K562 (cell line): ENCODE measurements around the gene ARPC4. TPM values are rescaled to one million over a fixed set of nuclear protein-coding genes. Genes with fewer than 3 reads are reported as not detected.

Experiments used
- CREB1 ChIP-seq, 2 experiments: sonication (generic) in 1 of 2; formaldehyde crosslinking in 1 of 2; IDR thresholded peaks; 2 replicates each; pipeline versions ENCODE4 v1.6.1 to v1.8.0; 2012 to 2022; ENCODE audit warnings: inconsistent platforms in 1 of 2, mild to moderate bottlenecking in 1 of 2, missing genetic modification reagents in 1 of 2, moderate library complexity in 1 of 2
- GABPA ChIP-seq: fragments of 200-800 bp; sonication (Bioruptor generic); conservative IDR thresholded peaks from 2 replicates; pipeline ENCODE4 v1.6.1; 2016; ENCODE audit warnings: low read depth, missing genetic modification characterization, missing compliant biosample characterization
- HINFP ChIP-seq: fragments of 450-650 bp; conservative IDR thresholded peaks from 2 replicates; pipeline ENCODE4 v1.6.1; 2016; ENCODE audit warnings: missing genetic modification characterization, low read depth, mild to moderate bottlenecking, control low read depth, missing compliant biosample characterization
- KDM1A ChIP-seq, 2 experiments: fragments of 450-650 bp; IDR thresholded peaks; 2 replicates each; pipeline ENCODE4 v1.6.1; 2016; ENCODE audit warnings: mild to moderate bottlenecking in 2 of 2
- MXI1 ChIP-seq: IDR thresholded peaks from 2 replicates; pipeline ENCODE4 v1.6.1; 2011; ENCODE audit warnings: low read depth, mild to moderate bottlenecking, improper control_type of control experiment, low read length
- NCOR1 ChIP-seq: fragments of 450-650 bp; IDR thresholded peaks from 2 replicates; pipeline ENCODE4 v1.6.1; 2016; ENCODE audit warnings: mild to moderate bottlenecking, moderate library complexity
- NFXL1 ChIP-seq: fragments of 450-650 bp; formaldehyde crosslinking; IDR thresholded peaks from 2 replicates; pipeline ENCODE4 v1.4.0; 2021; ENCODE audit warnings: mild to moderate bottlenecking
- SIX5 ChIP-seq, 2 experiments: IDR thresholded peaks; 2 replicates each; pipeline ENCODE4 v1.6.1; 2011; ENCODE audit warnings: low read length in 2 of 2, borderline replicate concordance in 1 of 2, low read depth in 1 of 2, mild to moderate bottlenecking in 1 of 2, moderate library complexity in 1 of 2; ENCODE audit not compliant: insufficient read depth in 1 of 2
- SMAD1 ChIP-seq: fragments of 150-350 bp; IDR thresholded peaks from 2 replicates; pipeline ENCODE4 v1.6.1; 2014; ENCODE audit warnings: low read length, low read depth; ENCODE audit not compliant: partially characterized antibody
- TARDBP ChIP-seq: fragments of 450-650 bp; IDR thresholded peaks from 2 replicates; pipeline ENCODE4 v1.6.1; 2016
- TBL1XR1 ChIP-seq, 2 experiments: IDR thresholded peaks; 2 replicates each; pipeline ENCODE4 v1.6.1; 2012; ENCODE audit warnings: improper control_type of control experiment in 2 of 2, low read length in 2 of 2, mild to moderate bottlenecking in 1 of 2
- ZC3H11A ChIP-seq: IDR thresholded peaks from 2 replicates; pipeline ENCODE4 v1.6.1; 2012; ENCODE audit warnings: low read depth, low read length, improper control_type of control experiment
- ZSCAN32 ChIP-seq: fragments of 450-650 bp; formaldehyde crosslinking; IDR thresholded peaks from 2 replicates; pipeline ENCODE4 v1.4.0; 2020; ENCODE audit warnings: mild to moderate bottlenecking, moderate library complexity
- polyA plus RNA-seq, 8 experiments: library from polyadenylated mRNA; depleted of rRNA in 4 of 8; stranded (reverse) in 5 of 8; unstranded in 3 of 8; fragments of >200 nt; fragmentation: Nextera tagmentation in 2 of 8; fragmentation: Illumina TruSeq in 1 of 8; extraction: Ambion mirVana in 2 of 8; extraction: Trizol in 1 of 8; gene quantifications; 2 replicates each; pipeline versions ENCODE4 v1.2.1 to v1.2.3, GENCODE V29; 2011 to 2014; ENCODE audit warnings: inconsistent platforms in 1 of 8, missing spikeins in 1 of 8
- total RNA-seq, 7 experiments: library from RNA; depleted of rRNA in 6 of 7; stranded (reverse); fragments of >200 nt in 6 of 7; fragmentation: Illumina TruSeq in 2 of 7; extraction: Trizol in 2 of 7; gene quantifications; 2 replicates each; pipeline versions ENCODE4 v1.2.1 to v1.2.3, GENCODE V29; 2011 to 2021; ENCODE audit warnings: low replicate concordance in 1 of 7
- TF ChIP-seq, protein P1 (sequence below): fragments of 250-450 bp; sonication (Bioruptor Pico); IDR thresholded peaks from 2 replicates; pipeline ENCODE4 v1.8.0; 2021; ENCODE audit warnings: borderline replicate concordance, mild to moderate bottlenecking, moderate library complexity; ENCODE audit not compliant: poor library complexity, severe bottlenecking
- TF ChIP-seq, protein P2 (sequence below), 2 experiments: IDR thresholded peaks in 1 of 2; conservative IDR thresholded peaks in 1 of 2; 2 replicates each; pipeline ENCODE4 v1.6.1; 2016; ENCODE audit warnings: low read depth in 2 of 2, mild to moderate bottlenecking in 1 of 2, missing compliant biosample characterization in 1 of 2, missing genetic modification characterization in 1 of 2, moderate library complexity in 1 of 2
- TF ChIP-seq, protein P3 (sequence below): sonication (generic); formaldehyde crosslinking; IDR thresholded peaks from 2 replicates; pipeline ENCODE4 v1.8.1; 2022; ENCODE audit warnings: missing genetic modification reagents

Gene ARPC4
- total and polyA plus RNA-seq, 9 of the 15 experiments (the other 6 are each of a cell fraction or from before 2014, with no cell fraction given) = 20.1 to 153 (median 119) TPM

GRCh38 chr3:9791790-9792404 is 985 bp upstream of the ARPC4 start (continued):
- TF ChIP-seq, protein P1, sequence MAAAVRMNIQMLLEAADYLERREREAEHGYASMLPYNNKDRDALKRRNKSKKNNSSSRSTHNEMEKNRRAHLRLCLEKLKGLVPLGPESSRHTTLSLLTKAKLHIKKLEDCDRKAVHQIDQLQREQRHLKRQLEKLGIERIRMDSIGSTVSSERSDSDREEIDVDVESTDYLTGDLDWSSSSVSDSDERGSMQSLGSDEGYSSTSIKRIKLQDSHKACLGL (CRISPR knock-in tag) = no peak
- TF ChIP-seq ZC3H11A (no peak), NFXL1 (CRISPR knock-in tag) (no peak), GABPA (tag) (no peak), ZSCAN32 (no peak), TARDBP (no peak), CREB1 (IDR thresholded peaks at IDR 0.05) (no peak), CREB1 (CRISPR knock-in tag; IDR thresholded peaks at IDR 0.05) (no peak), MXI1 (no peak), TBL1XR1 (IDR thresholded peaks at IDR 0.05; ENCODE audit: low read length in 2 of 2) (no peak), SIX5 (IDR thresholded peaks at IDR 0.05; ENCODE audit: borderline replicate concordance in 1 of 2, insufficient read depth in 1 of 2, low read depth in 1 of 2, low read length in 2 of 2) (no peak), KDM1A (IDR thresholded peaks at IDR 0.05) (peak; percentile 90 to 94), HINFP (tag) (no peak), SMAD1 (peak; percentile 6), NCOR1 (no peak; the same call in 1 of the 2 replicates)
- TF ChIP-seq, protein P2, sequence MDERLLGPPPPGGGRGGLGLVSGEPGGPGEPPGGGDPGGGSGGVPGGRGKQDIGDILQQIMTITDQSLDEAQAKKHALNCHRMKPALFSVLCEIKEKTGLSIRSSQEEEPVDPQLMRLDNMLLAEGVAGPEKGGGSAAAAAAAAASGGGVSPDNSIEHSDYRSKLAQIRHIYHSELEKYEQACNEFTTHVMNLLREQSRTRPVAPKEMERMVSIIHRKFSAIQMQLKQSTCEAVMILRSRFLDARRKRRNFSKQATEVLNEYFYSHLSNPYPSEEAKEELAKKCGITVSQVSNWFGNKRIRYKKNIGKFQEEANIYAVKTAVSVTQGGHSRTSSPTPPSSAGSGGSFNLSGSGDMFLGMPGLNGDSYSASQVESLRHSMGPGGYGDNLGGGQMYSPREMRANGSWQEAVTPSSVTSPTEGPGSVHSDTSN (CRISPR knock-in tag; IDR thresholded peaks at IDR 0.05; ENCODE audit: low read depth) = no peak
- TF ChIP-seq, protein P2 (tag; conservative IDR thresholded peaks at IDR 0.05; ENCODE audit: low read depth) = no peak
- TF ChIP-seq, protein P3, sequence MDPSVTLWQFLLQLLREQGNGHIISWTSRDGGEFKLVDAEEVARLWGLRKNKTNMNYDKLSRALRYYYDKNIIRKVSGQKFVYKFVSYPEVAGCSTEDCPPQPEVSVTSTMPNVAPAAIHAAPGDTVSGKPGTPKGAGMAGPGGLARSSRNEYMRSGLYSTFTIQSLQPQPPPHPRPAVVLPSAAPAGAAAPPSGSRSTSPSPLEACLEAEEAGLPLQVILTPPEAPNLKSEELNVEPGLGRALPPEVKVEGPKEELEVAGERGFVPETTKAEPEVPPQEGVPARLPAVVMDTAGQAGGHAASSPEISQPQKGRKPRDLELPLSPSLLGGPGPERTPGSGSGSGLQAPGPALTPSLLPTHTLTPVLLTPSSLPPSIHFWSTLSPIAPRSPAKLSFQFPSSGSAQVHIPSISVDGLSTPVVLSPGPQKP (CRISPR knock-in tag) = no peak
